GM12878 (cell line): ENCODE measurements around the gene MLLT3. TPM values are rescaled to one million over a fixed set of nuclear protein-coding genes. Genes with fewer than 3 reads are reported as not detected.

Source experiments
- ATAC-seq: fragments of 200-7000 bp; cut with Tn5 transposase; 3 replicates; pipeline ENCODE4 v1.9.1; 2020; ENCODE audit warnings: mild to moderate bottlenecking, moderate library complexity
- BruUV-seq: library from RNA; stranded (reverse); fragments of 400-500 nt; replicated peaks from 2 replicates; lab custom pipeline; 2021; lab: Mats Ljungman, UMichigan
- CTCF ChIA-PET: fragments of 300-600 bp; sonication (Branson Sonifier 250); formaldehyde crosslinking; extraction: SDS; loops from one replicate; lab custom pipeline; 2021; ENCODE audit warnings: inconsistent platforms; lab: Yijun Ruan, JAX
- POLR2A ChIA-PET: fragments of 350-600 bp; formaldehyde crosslinking; extraction: SDS; loops from one replicate; lab custom pipeline; 2021; ENCODE audit warnings: inconsistent platforms; lab: Charles Lee
- RAD21 ChIA-PET: fragments of 300-600 bp; sonication (Branson Sonifier 250); formaldehyde crosslinking; loops from one replicate; lab custom pipeline; 2023; ENCODE audit warnings: antibody characterized with exemption; ENCODE audit not compliant: unreplicated experiment; lab: Charles Lee
- SMC1A ChIA-PET: fragments of 300-600 bp; sonication (Branson Sonifier 250); formaldehyde crosslinking; loops from one replicate; lab custom pipeline; 2023; ENCODE audit not compliant: unreplicated experiment, uncharacterized antibody; lab: Charles Lee
- DNase-seq: peaks from one replicate; pipeline ENCODE4 v3.0.0-alpha.2; 2011; ENCODE audit warnings: low read depth, low spot score
- FAIRE-seq: peaks from 3 replicates; lab custom pipeline; 2011; peaks lifted over from hg19 to GRCh38; lab: Jason Lieb, UNC
- H2AFZ ChIP-seq: 2 replicates; pipeline ENCODE4 v1.6.0; 2011; ENCODE audit warnings: low read depth, low read length, control low read depth; ENCODE audit not compliant: control insufficient read depth
- H3K27ac ChIP-seq: 2 replicates; pipeline ENCODE4 v1.5.1; 2011; ENCODE audit warnings: control low read depth; ENCODE audit not compliant: control insufficient read depth, insufficient read depth
- H3K27me3 ChIP-seq, 2 experiments: replicated peaks in 1 of 2; 2 replicates each; pipeline versions ENCODE4 v1.6.0 to v1.6.1; 2011; ENCODE audit warnings: low read length in 1 of 2; ENCODE audit not compliant: control insufficient read depth in 2 of 2, insufficient read depth in 2 of 2
- H3K36me3 ChIP-seq, 2 experiments: 2 replicates each; pipeline ENCODE4 v1.5.1; 2011; ENCODE audit warnings: low read length in 1 of 2; ENCODE audit not compliant: control insufficient read depth in 2 of 2, insufficient read depth in 2 of 2
- H3K4me1 ChIP-seq: 2 replicates; pipeline ENCODE4 v1.6.1; 2011; ENCODE audit warnings: mild to moderate bottlenecking, low read length, moderate library complexity, mixed read lengths; ENCODE audit not compliant: control insufficient read depth, insufficient read depth
- H3K4me2 ChIP-seq: 2 replicates; pipeline ENCODE4 v1.6.0; 2011; ENCODE audit warnings: control low read depth; ENCODE audit not compliant: control insufficient read depth, insufficient read depth
- H3K4me3 ChIP-seq: fragments of 200-600 bp; sonication (generic); 2 replicates; pipeline ENCODE4 v1.5.1; 2016
- H3K79me2 ChIP-seq: 2 replicates; pipeline ENCODE4 v1.6.0; 2011; ENCODE audit warnings: low read length; ENCODE audit not compliant: control insufficient read depth, insufficient read depth
- H3K9ac ChIP-seq: 2 replicates; pipeline ENCODE4 v1.8.0; 2011; ENCODE audit warnings: low read length, control low read depth, mixed read lengths; ENCODE audit not compliant: control insufficient read depth, insufficient read depth
- H3K9me3 ChIP-seq: replicated peaks from 3 replicates; pipeline ENCODE4 v1.5.1; 2011; ENCODE audit warnings: mild to moderate bottlenecking, low read length; ENCODE audit not compliant: control insufficient read depth, insufficient read depth
- H4K20me1 ChIP-seq: 2 replicates; pipeline ENCODE4 v1.6.0; 2011; ENCODE audit not compliant: control insufficient read depth, insufficient read depth
- BCLAF1 ChIP-seq: fragments of 450-650 bp; IDR thresholded peaks from 2 replicates; pipeline ENCODE4 v1.6.1; 2017; ENCODE audit warnings: antibody characterized with exemption, mild to moderate bottlenecking, moderate library complexity
- NFYA ChIP-seq: IDR thresholded peaks from 2 replicates; pipeline ENCODE4 v1.6.1; 2011; ENCODE audit warnings: low read depth, mild to moderate bottlenecking, low read length, improper control_type of control experiment, borderline replicate concordance
- PAX8 ChIP-seq: fragments of 450-650 bp; IDR thresholded peaks from 2 replicates; pipeline ENCODE4 v1.6.1; 2017; ENCODE audit warnings: mild to moderate bottlenecking, moderate library complexity
- PML ChIP-seq: IDR thresholded peaks from 2 replicates; pipeline ENCODE4 v1.6.1; 2012; ENCODE audit warnings: low read length, inconsistent platforms
- RFX5 ChIP-seq: IDR thresholded peaks from 2 replicates; pipeline ENCODE4 v1.6.1; 2011; ENCODE audit warnings: low read depth, low read length, improper control_type of control experiment
- RUNX3 ChIP-seq: IDR thresholded peaks from 2 replicates; pipeline ENCODE4 v1.6.1; 2012; ENCODE audit warnings: low read length, inconsistent platforms
- WRNIP1 ChIP-seq: IDR thresholded peaks from 2 replicates; pipeline ENCODE4 v1.6.1; 2011; ENCODE audit warnings: low read depth, low read length, improper control_type of control experiment, borderline replicate concordance
- ZNF384 ChIP-seq: IDR thresholded peaks from 2 replicates; pipeline ENCODE4 v1.6.1; 2012; ENCODE audit warnings: low read depth, mild to moderate bottlenecking, low read length, improper control_type of control experiment, borderline replicate concordance
- WGBS: methylation state at CpG from one replicate; pipeline ENCODE4 v1.1.6; 2016; ENCODE audit warnings: low lambda C conversion rate; ENCODE audit not compliant: insufficient replicate concordance, insufficient coverage; ENCODE audit errors: missing lambda C conversion rate; 5-methylcytosine and 5-hydroxymethylcytosine counted together
- in situ Hi-C: fragments of 300-500 bp; cut with MboI; formaldehyde crosslinking; loops from 9 replicates; pipeline ENCODE4 v1.14.3; 2018; ENCODE audit warnings: mixed read lengths
- intact Hi-C: fragments of 100-400 bp; cut with micrococcal nuclease; formaldehyde crosslinking; loops from one replicate; pipeline ENCODE4 v1.14.2; 2022; ENCODE audit not compliant: unreplicated experiment
- polyA plus RNA-seq, 11 experiments: library from polyadenylated mRNA; depleted of rRNA in 4 of 11; unstranded in 6 of 11; stranded (reverse) in 5 of 11; fragments of >200 nt; fragmentation: Nextera tagmentation in 4 of 11; fragmentation: Illumina TruSeq in 1 of 11; extraction: Ambion mirVana in 4 of 11; extraction: Trizol in 1 of 11; gene quantifications; 1 replicate in 1 of 11; 2 replicates in 10 of 11; pipeline versions ENCODE4 v1.2.1 to v1.2.3, GENCODE V29; 2011 to 2016; ENCODE audit warnings: inconsistent platforms in 2 of 11, missing spikeins in 2 of 11, low read depth in 1 of 11
- total RNA-seq, 4 experiments: library from RNA; depleted of rRNA in 3 of 4; stranded (reverse); fragments of >200 nt in 3 of 4; fragmentation: Illumina TruSeq in 1 of 4; extraction: Trizol in 1 of 4; gene quantifications; 2 replicates each; pipeline versions ENCODE4 v1.2.1 to v1.2.3, GENCODE V29; 2013 to 2021

MLLT3 gene
- total and polyA plus RNA-seq, 10 of the 15 experiments (the other 5 are each of a cell fraction or from before 2014, with no cell fraction given), result 17.7 to 72.3 (median 35.6) TPM

DNA sequence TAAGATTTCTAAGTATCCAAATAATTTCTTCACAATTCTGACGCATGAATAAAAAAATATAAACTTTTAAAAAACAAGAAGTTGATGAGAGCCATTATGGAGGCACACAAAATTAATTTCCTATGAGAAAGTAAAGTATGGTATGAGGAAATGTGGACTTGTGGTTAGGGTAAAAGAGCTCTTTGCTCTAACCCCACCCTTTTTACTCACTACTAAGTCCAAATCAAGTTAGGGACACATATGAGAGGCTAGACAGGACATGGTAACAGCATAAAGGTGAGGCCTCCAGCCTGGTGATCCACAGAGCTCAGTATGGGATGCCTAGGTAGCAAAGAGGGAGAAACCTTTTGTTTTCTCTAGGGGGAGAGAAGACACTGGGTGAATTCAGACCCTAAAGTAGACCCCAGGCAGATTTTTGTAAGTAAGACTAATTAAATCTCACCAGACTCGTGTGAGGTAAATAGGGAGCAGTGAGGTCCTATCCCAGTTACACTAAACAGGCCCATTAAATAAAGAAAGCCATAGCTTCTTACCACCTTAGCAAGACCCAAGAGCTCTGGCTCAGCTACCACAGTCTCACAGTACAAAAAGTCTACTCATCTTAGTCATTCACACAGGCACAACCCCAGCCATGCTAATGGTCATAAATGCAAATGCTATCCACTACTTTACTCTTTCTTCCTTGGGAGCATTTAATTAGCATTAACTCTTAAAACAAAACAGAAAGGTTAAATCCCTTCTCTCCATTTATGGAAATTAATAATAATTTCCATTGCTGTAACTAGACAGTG lies 42.6 kb downstream of the MLLT3 start:
- 92% methylated on average over 2 of the region's 2 CpGs for WGBS
- peaks cover 5% of the 10 kb centered on the region for H3K9me3 ChIP-seq
- POLR2A ChIA-PET, result interaction anchor here (0.9 to 2.5 kb wide), 4 partner anchors 9 to 26 kb away, joined by 3 to 8 read pairs (median 6); no protein-coding TSS in a partner anchor
- no peak overlapping the region for H3K27ac ChIP-seq
- TF ChIP-seq RUNX3 (peak; percentile 32; the same call in 1 of the 2 replicates), PML (no peak)
- no peaks in the 10 kb centered on the region for H4K20me1 ChIP-seq
- in situ Hi-C loops, result no loop called here
- no peaks in the 10 kb centered on the region for H3K36me3 ChIP-seq
- ATAC-seq (peak; percentile 44), DNase-seq (no peak), FAIRE-seq (peak; percentile 31)
- peaks cover 11% of the 10 kb centered on the region for H3K4me1 ChIP-seq
- H3K9ac ChIP-seq, result no peak overlapping the region
- RAD21 ChIA-PET, result interaction anchor here (0.9 to 2.3 kb wide), 13 partner anchors 13 to 56 kb away, joined by 3 to 10 read pairs (median 5); partner anchors contain the start of gene MLLT3
- H3K4me3 ChIP-seq, result no peak overlapping the region
- H2AFZ ChIP-seq, result no peak overlapping the region
- no TSS peak for BruUV-seq
- peaks cover 19% of the 10 kb centered on the region for H3K79me2 ChIP-seq
- no peaks in the 10 kb centered on the region for H3K27me3 ChIP-seq
- H3K4me2 ChIP-seq, result 0 out of 2 replicates have a peak overlapping the region, but pooled peaks have one; percentile 11
- SMC1A ChIA-PET, result interaction anchor here (1.0 to 2.4 kb wide), 21 partner anchors 10 to 362 kb away, joined by 3 to 12 read pairs (median 4); no protein-coding TSS in a partner anchor
- intact Hi-C loops, result loop anchor here (5.0 kb wide), 1 partner anchor 43 kb away; the partner anchor contains the start of gene MLLT3
- CTCF ChIA-PET, result interaction anchor here (0.6 to 1.7 kb wide), 6 partner anchors 11 to 45 kb away, joined by 3 to 9 read pairs (median 4); no protein-coding TSS in a partner anchor

DNA sequence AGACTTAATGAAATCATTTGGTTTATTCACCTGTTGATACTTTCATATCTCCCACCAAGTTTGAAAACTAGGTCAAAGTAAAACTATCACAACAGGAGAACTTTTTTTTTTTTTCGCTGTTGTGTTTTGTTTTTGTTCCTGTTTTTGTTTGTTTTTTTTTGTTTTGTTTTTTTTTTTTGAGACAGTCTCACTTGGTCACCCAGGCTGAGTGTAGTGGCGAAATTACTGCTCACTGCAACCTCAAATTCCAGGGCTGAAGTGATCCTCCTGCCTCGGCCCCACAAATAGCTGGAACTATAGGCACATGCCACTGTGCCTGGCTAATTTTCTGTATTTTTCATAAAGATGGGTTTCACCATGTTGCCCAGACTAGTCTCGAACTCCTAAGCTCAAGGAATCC lies 49.3 kb downstream of the MLLT3 start:
- no peaks in the 10 kb centered on the region for H3K27me3 ChIP-seq
- H4K20me1 ChIP-seq, result no peaks in the 10 kb centered on the region
- H3K9ac ChIP-seq, result no peak overlapping the region
- ChIA-PET SMC1A (interaction anchor here (0.6 to 2.2 kb wide), 9 partner anchors 13 to 301 kb away, joined by 3 to 13 read pairs (median 3); partner anchors contain the start of gene MLLT3), CTCF (interaction anchor here (1.2 kb wide), 1 partner anchor 20 kb away, joined by 6 read pairs; no protein-coding TSS in a partner anchor), RAD21 (interaction anchor here (0.8 to 1.7 kb wide), 4 partner anchors 8 to 65 kb away, joined by 3 to 4 read pairs (median 4); partner anchors contain the start of gene MLLT3), POLR2A (interaction anchor here (0.7 to 1.5 kb wide), 2 partner anchors 58 to 202 kb away, joined by 3 to 4 read pairs; no protein-coding TSS in a partner anchor)
- FAIRE-seq (no peak), ATAC-seq (peak; percentile 56), DNase-seq (no peak)
- no peaks in the 10 kb centered on the region for H3K36me3 ChIP-seq
- intact Hi-C loops (no loop called here), in situ Hi-C loops (no loop called here)
- BruUV-seq, result no TSS peak
- H3K4me3 ChIP-seq, result peak overlapping the region; percentile 31; the same call in 1 of the 2 replicates
- no peak overlapping the region for H2AFZ ChIP-seq
- H3K79me2 ChIP-seq, result peaks cover 50% of the 10 kb centered on the region
- H3K27ac ChIP-seq, result no peak overlapping the region; the same call in 1 of the 2 replicates
- peaks cover 16% of the 10 kb centered on the region for H3K4me1 ChIP-seq
- peak overlapping the region; percentile 64 for H3K4me2 ChIP-seq
- TF ChIP-seq WRNIP1 (no peak), NFYA (no peak), BCLAF1 (no peak), RFX5 (no peak), RUNX3 (peak; percentile 38; the same call in 1 of the 2 replicates), ZNF384 (peak; percentile 87), PAX8 (no peak)
- WGBS, result 43% methylated on average over 4 of the region's 4 CpGs
- H3K9me3 ChIP-seq, result no peaks in the 10 kb centered on the region; the same call in 2 of the 3 replicates
